ENCODE data around the gene RGS7.

- no peak for TF ChIP-seq CTCF (conservative IDR thresholded peaks at IDR 0.05; ENCODE audit: low read length)
- TF ChIP-seq EZH2phosphoT487 (IDR thresholded peaks at IDR 0.05; ENCODE audit: borderline replicate concordance): no peak
Measured at GRCh38 chr1:241270016-241270415, 87.0 kb downstream of the RGS7 start.
